OCI-LY7 (cell line): ENCODE data around the gene ACIN1.

ENCODE experiments used
- EZH2phosphoT487 ChIP-seq: fragments of 200-600 bp; sonication (generic); IDR thresholded peaks from 2 replicates; pipeline ENCODE4 v1.6.1; 2018; ENCODE audit warnings: low read depth, borderline replicate concordance, mild to moderate bottlenecking, mixed run types, antibody characterized with exemption, low read length, moderate library complexity, mixed read lengths
- TF ChIP-seq, protein P1 (sequence below): fragments of 200-600 bp; sonication (generic); conservative IDR thresholded peaks from 2 replicates; pipeline ENCODE4 v1.5.1; 2014; ENCODE audit warnings: mild to moderate bottlenecking, antibody characterized with exemption, low read length, moderate library complexity, mixed read lengths

DNA sequence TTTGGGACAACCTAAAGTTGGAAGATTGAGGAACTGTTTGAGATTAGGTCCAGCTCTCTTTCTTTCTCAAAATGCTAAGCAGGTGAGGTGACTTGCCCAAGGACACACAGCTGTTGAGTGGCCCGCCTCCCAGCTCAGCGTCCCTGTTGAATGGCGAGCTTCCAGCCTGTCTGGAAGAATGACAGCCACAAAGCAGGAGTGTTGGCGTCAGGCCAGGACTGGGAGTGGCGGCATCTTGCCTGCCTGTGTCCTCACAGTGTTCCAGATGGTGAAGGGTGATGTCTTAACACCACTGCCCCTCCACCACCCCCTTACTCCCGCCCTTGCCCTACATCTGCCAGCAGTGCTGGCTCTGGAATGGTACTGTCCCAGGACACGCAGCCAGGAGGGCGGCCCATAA lies 28.5 kb upstream of the ACIN1 start:
- TF ChIP-seq, protein P1, sequence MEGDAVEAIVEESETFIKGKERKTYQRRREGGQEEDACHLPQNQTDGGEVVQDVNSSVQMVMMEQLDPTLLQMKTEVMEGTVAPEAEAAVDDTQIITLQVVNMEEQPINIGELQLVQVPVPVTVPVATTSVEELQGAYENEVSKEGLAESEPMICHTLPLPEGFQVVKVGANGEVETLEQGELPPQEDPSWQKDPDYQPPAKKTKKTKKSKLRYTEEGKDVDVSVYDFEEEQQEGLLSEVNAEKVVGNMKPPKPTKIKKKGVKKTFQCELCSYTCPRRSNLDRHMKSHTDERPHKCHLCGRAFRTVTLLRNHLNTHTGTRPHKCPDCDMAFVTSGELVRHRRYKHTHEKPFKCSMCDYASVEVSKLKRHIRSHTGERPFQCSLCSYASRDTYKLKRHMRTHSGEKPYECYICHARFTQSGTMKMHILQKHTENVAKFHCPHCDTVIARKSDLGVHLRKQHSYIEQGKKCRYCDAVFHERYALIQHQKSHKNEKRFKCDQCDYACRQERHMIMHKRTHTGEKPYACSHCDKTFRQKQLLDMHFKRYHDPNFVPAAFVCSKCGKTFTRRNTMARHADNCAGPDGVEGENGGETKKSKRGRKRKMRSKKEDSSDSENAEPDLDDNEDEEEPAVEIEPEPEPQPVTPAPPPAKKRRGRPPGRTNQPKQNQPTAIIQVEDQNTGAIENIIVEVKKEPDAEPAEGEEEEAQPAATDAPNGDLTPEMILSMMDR, result no peak
- no peak for TF ChIP-seq EZH2phosphoT487
